ENCODE results near the gene GPANK1. TPM values are rescaled to one million over a fixed set of nuclear protein-coding genes. Genes with fewer than 3 reads are reported as not detected.

The GPANK1 gene
- total and polyA plus RNA-seq, 12 donors, result 7.4 to 61.2 (median 17.2) TPM

- no peak for TF ChIP-seq POLR2A (IDR thresholded peaks at IDR 0.05)
- TF ChIP-seq CTCF (IDR thresholded peaks at IDR 0.05), result no peak
- peak overlapping the region; percentile 73 to 97 (median 86) for H3K27ac ChIP-seq
- peaks cover 0 to 20% of the 10 kb centered on the region in 2 donors for H3K36me3 ChIP-seq (replicated peaks in 1 of 2)
- H3K4me3 ChIP-seq, result peak overlapping the region in 1 of 4 donors; percentile 80
- H3K27me3 ChIP-seq, result no peaks in the 10 kb centered on the region
- WGBS, 4 donors, result 64 to 71% (median 68%) methylated on average over 12 of the region's 12 CpGs
- peaks cover 20 to 47% of the 10 kb centered on the region in 2 donors for H3K4me1 ChIP-seq (replicated peaks in 1 of 2)
- DNase-seq, result no peak
- intact Hi-C loops (cut with DNase I), result no loop called here
- H3K9me3 ChIP-seq (replicated peaks in 1 of 3), result no peaks in the 10 kb centered on the region
These were observed 3.3 kb downstream of the GPANK1 start for GRCh38 chr6:31661262-31662123.

- peaks cover 20 to 45% of the 10 kb centered on the region in 2 donors for H3K4me1 ChIP-seq (replicated peaks in 1 of 2)
- intact Hi-C loops (cut with DNase I), result no loop called here
These were observed 4.2 kb downstream of the GPANK1 start, which contains the start of gene C6orf47 for GRCh38 chr6:31660381-31661261. C6orf47 (minus strand) TSS chr6:31660778; CDS start chr6:31659947, 831 bp downstream.

GRCh38 chr6:31659649-31660380 is 5.0 kb downstream of the GPANK1 start:
- Histone ChIP-seq H3K4me3 (peak overlapping the region in 3 of 4 donors; percentile 50 to 80 (median 54)), H3K27me3 (no peaks in the 10 kb centered on the region), H3K9me3 (replicated peaks in 1 of 3) (no peaks in the 10 kb centered on the region), H3K4me1 (replicated peaks in 1 of 2) (peaks cover 20 to 45% of the 10 kb centered on the region in 2 donors), H3K36me3 (replicated peaks in 1 of 2) (peaks cover 0 to 24% of the 10 kb centered on the region in 2 donors), H3K27ac (peak overlapping the region; percentile 73 to 97 (median 86))
- TF ChIP-seq POLR2A (IDR thresholded peaks at IDR 0.05) (peak in 1 of 2 donors; percentile 19), CTCF (IDR thresholded peaks at IDR 0.05) (no peak)
- intact Hi-C loops (cut with DNase I), result no loop called here
- WGBS, 4 donors, result 4 to 27% (median 15%) methylated on average over 4 to 13 of the region's 13 CpGs
- peak in 3 of 7 donors; percentile 39 to 60 (median 60) for DNase-seq

More at GRCh38 chr6:31660381-31661261, 4.2 kb downstream of the GPANK1 start, which contains the start of gene C6orf47:
- TF ChIP-seq POLR2A (IDR thresholded peaks at IDR 0.05) (peak; percentile 87 to 88), CTCF (IDR thresholded peaks at IDR 0.05) (no peak)
- peak; percentile 85 to 94 (median 88) for DNase-seq
- peaks cover 0 to 24% of the 10 kb centered on the region in 2 donors for H3K36me3 ChIP-seq (replicated peaks in 1 of 2)
- peak within 1 kb of the TSS in 3 of 4 donors; percentile 50 to 80 (median 54) for H3K4me3 ChIP-seq
- 0% methylated on average over 24 to 52 of the region's 52 CpGs for WGBS, 4 donors
- peak within 1 kb of the TSS; percentile 73 to 97 (median 86) for H3K27ac ChIP-seq
- no peaks in the 10 kb centered on the region for H3K27me3 ChIP-seq
- H3K9me3 ChIP-seq (replicated peaks in 1 of 3), result no peaks in the 10 kb centered on the region

Data from adrenal gland (tissue), 12 donors.